Right atrium auricular region (tissue), 2 donors: Measurements from ENCODE around the gene EPHA2. TPM values are rescaled to one million over a fixed set of nuclear protein-coding genes. Genes with fewer than 3 reads are reported as not detected.

Experiments
- DNase-seq: peaks from one replicate; pipeline ENCODE4 v3.0.0-alpha.2; 2019; ENCODE audit warnings: low spot score
- H3K27ac ChIP-seq, 2 donors: fragments of 200-600 bp; sonication (generic); 1 replicate in 1 of 2; 2 replicates in 1 of 2; pipeline ENCODE4 v1.5.1; 2016 to 2019
- H3K27me3 ChIP-seq, 2 donors: fragments of 200-600 bp; sonication (generic); one replicate each; pipeline versions ENCODE4 v1.5.1 to v1.6.0; 2017 to 2019
- H3K36me3 ChIP-seq: fragments of 200-600 bp; sonication (generic); one replicate; pipeline ENCODE4 v1.5.1; 2016
- H3K4me1 ChIP-seq, 2 donors: fragments of 200-600 bp; sonication (generic); one replicate each; pipeline versions ENCODE4 v1.5.1 to v1.6.0; 2017 to 2019
- H3K4me3 ChIP-seq, 2 donors: fragments of 200-600 bp; sonication (generic); 1 replicate in 1 of 2; 2 replicates in 1 of 2; pipeline ENCODE4 v1.5.1; 2017 to 2019; ENCODE audit warnings: mild to moderate bottlenecking in 1 of 2, moderate library complexity in 1 of 2
- H3K9me3 ChIP-seq, 2 donors: fragments of 200-600 bp; sonication (generic); one replicate each; pipeline ENCODE4 v1.5.1; 2019
- total RNA-seq, 2 donors: library from RNA; depleted of rRNA; stranded (reverse); fragments of >200 nt; gene quantifications; one replicate each; pipeline ENCODE4 v1.1.0, GENCODE V29; 2016
- TF ChIP-seq, protein P1 (sequence below), 2 donors: fragments of 200-600 bp; sonication (generic); IDR thresholded peaks; one replicate each; pipeline ENCODE4 v1.5.1; 2019; ENCODE audit warnings: antibody characterized with exemption in 2 of 2

The EPHA2 gene
- total RNA-seq, 2 donors from 2014 or later: 17.5 to 43.5 TPM

DNA sequence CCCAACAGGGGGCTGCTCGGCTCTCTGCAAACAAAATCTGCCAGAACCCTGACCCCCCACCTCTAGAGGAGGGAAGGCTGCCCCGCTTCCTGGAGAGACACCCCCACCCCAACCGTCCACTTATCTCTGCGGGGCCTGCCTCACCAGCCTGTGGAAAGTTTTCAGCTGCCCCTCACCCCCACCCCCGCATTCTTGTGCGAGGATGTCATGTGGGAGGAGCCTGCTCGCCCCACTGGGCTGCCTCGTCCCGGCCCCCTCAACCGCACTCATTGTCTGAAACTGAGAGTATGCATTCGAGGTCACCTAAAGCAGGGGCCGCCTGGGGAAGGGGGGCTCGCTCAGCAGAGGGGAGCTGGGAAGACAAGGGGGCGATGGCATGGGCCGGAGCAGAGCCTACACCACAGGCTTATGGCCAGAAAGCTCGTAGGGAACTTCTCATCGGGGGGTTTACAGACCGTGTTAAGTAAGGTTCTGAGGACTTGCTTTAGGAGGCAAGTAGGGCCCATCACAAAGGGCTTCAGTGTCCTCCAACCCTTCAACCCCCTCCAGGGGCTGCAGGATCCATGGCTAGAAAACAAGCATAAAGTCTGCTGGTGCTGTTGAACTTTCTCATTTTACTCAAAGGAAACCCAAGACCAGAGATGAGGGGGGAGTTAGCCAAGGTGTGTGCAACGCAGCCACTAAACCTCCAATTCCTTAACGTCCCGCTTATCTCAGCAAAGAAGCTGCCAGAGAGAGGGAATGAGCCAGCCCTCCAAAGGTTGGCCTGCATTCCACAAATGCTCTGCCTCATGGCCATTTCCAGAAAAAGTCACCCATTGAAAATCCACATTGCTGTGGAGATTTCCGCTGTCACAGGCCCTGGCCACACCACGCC, 9.4 kb downstream of the EPHA2 start:
- peak overlapping the region; percentile 90 to 91 for H3K27ac ChIP-seq
- peaks cover 0 to 94% of the 10 kb centered on the region in 2 donors for H3K4me1 ChIP-seq
- peak; percentile 89 for DNase-seq
- H3K4me3 ChIP-seq: peak overlapping the region; percentile 16 to 33
- H3K9me3 ChIP-seq: no peaks in the 10 kb centered on the region
- TF ChIP-seq, protein P1, sequence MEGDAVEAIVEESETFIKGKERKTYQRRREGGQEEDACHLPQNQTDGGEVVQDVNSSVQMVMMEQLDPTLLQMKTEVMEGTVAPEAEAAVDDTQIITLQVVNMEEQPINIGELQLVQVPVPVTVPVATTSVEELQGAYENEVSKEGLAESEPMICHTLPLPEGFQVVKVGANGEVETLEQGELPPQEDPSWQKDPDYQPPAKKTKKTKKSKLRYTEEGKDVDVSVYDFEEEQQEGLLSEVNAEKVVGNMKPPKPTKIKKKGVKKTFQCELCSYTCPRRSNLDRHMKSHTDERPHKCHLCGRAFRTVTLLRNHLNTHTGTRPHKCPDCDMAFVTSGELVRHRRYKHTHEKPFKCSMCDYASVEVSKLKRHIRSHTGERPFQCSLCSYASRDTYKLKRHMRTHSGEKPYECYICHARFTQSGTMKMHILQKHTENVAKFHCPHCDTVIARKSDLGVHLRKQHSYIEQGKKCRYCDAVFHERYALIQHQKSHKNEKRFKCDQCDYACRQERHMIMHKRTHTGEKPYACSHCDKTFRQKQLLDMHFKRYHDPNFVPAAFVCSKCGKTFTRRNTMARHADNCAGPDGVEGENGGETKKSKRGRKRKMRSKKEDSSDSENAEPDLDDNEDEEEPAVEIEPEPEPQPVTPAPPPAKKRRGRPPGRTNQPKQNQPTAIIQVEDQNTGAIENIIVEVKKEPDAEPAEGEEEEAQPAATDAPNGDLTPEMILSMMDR (IDR thresholded peaks at IDR 0.05): no peak
- H3K27me3 ChIP-seq: no peaks in the 10 kb centered on the region
- peaks cover 35% of the 10 kb centered on the region for H3K36me3 ChIP-seq

DNA sequence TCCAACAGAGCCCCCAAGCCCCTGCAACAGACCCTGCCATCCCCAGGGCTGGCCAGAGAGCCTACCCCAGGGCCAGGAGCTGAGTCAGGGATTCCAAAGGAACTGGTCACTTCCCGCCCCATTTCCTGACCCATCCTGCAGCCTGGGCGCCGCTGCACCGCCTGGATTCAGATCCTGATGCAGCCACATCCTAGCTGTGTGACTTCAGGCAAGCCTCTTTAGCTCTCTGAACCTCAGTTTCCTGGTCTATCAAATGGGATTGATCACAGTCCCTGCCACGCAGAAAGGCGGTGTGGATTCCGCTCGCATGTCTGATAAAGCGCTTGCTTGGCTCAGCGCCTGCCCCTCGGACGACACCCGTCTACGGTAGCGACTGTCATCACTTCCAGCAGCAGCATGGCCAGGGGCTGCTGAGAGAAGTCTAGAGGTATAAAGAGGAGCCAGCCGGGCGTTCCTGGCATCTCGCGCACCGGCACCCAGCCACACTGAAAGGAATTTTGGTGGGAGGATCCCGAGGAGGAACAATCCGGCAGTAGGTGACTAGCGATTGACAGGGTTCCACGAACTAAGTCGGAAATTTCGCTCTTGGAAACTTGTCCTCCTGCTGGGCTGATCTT, 10.1 kb downstream of the EPHA2 start:
- peaks cover 0 to 94% of the 10 kb centered on the region in 2 donors for H3K4me1 ChIP-seq
- peak overlapping the region; percentile 16 to 33 for H3K4me3 ChIP-seq

DNA sequence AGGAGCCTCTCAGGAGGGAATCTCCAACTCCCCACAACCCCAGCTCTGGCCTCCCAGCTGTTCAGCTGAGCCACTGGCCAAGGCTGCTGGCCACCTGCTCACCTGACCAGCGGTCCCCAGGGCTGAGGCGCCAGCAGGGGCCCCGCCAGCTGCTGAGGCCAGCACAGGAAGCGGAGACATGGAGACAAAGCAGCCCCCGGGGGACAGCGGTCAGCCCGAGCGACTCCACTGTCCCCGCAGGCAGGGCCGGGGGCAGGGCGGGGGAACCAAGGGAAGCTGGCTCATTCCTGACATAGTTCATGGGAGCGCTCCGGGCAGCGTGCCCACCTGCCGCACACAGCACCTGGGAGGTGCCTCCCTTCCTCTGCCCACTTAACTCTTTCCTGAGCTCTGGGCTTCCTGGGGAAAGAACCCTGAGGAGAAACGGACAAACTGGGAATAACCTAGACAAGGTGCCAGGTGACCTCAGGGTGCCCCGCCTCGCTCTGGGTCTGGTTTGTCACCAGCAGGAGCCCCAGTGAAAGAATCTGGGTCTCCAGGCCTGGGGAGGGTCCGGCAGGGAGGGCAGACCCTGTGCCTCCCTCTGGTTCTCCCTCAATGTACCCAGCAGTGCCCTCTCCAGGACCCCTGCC, 10.7 kb downstream of the EPHA2 start:
- H3K4me1 ChIP-seq: peaks cover 0 to 94% of the 10 kb centered on the region in 2 donors
- DNase-seq: peak; percentile 76

More for the DNA sequence above, 10.1 kb downstream of the EPHA2 start:
- Histone ChIP-seq H3K36me3 (peaks cover 31% of the 10 kb centered on the region), H3K9me3 (no peaks in the 10 kb centered on the region), H3K27ac (peak overlapping the region; percentile 90 to 91), H3K27me3 (no peaks in the 10 kb centered on the region)
- TF ChIP-seq, protein P1 (IDR thresholded peaks at IDR 0.05): no peak
- DNase-seq: peak; percentile 91

DNA sequence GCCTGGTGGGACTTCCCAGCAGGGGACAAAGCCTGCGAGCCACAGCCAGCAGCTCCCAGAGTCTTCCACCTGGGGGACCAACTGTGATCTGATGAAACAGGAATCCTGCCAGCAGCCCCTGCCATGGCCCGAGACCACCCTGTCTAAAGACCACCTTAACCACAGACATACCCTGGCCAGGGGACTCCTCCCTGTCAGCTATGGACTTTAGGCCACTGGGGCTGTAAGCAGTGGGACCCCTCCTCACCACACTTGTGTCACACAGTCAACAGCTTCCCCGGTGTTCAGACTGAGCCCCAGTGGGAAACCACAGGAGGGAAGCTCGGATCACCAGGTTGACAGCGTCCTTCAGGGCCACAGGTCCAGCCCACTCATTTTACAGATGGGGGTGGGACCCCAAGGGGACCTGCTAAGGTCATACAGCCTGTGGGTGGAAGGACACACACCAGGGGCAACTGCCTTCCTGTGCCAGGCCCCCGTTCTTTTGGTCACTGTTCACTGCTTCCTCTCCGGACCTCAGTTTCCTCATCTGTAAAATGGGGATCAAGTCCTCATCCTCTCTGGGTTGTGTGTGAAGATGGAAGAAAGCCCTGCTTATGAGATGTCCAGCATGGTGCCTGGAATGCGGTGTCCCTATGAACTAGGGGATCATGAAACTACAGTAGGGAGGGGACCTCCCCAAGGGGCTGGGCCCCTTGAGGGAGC, 11.4 kb downstream of the EPHA2 start:
- Histone ChIP-seq H3K4me3 (peak overlapping the region in 1 of 2 donors; percentile 33), H3K27me3 (no peaks in the 10 kb centered on the region), H3K27ac (peak overlapping the region; percentile 90 to 91), H3K36me3 (peaks cover 21% of the 10 kb centered on the region), H3K9me3 (no peaks in the 10 kb centered on the region), H3K4me1 (peaks cover 0 to 98% of the 10 kb centered on the region in 2 donors)
- DNase-seq: no peak
- TF ChIP-seq, protein P1 (IDR thresholded peaks at IDR 0.05): no peak

More for the DNA sequence above, 10.7 kb downstream of the EPHA2 start:
- Histone ChIP-seq H3K27ac (peak overlapping the region; percentile 90 to 91), H3K4me3 (peak overlapping the region; percentile 16 to 33), H3K27me3 (no peaks in the 10 kb centered on the region), H3K36me3 (peaks cover 25% of the 10 kb centered on the region), H3K9me3 (no peaks in the 10 kb centered on the region)
- TF ChIP-seq, protein P1 (IDR thresholded peaks at IDR 0.05): no peak

DNA sequence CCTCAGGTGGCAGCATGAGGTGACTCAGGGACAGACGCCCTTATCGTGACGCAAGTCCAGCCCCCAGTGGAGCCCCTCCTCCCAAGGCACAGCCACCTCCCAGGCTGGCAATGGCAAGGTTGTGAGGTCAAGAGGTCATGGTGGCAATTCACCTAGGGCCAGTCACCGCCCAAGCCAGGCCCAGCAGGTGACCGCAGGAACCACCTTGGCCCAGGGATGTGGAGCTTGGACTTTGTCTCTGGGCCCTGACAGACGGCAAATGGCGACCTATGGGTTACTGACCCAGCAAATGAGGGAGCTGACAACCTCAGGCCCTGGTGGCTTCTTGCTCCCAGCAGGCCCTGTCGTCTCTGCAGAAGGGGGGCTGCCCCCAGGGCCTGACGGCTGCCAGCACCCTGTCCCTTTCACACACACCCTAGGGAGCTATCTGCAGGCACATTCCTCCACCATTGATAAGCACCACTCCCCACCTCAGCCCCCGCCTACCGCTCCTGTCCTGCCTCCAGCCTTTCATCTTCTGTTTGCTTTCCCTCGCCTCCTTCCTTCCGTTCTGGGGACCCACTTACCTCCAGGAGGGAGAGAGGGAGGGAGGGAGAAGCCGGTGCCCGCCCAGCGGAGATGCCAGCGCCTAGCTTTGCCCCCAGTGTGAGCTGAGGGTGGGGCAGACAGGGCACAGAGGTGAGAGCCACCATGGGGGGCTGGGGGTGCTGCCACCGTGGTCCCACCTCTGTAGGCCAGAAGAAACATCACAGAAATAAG, 12.1 kb downstream of the EPHA2 start:
- Histone ChIP-seq H3K27ac (peak overlapping the region; percentile 90 to 91), H3K4me3 (no peak overlapping the region), H3K36me3 (peaks cover 17% of the 10 kb centered on the region), H3K4me1 (peaks cover 0 to 100% of the 10 kb centered on the region in 2 donors), H3K27me3 (no peaks in the 10 kb centered on the region), H3K9me3 (no peaks in the 10 kb centered on the region)
- TF ChIP-seq, protein P1 (IDR thresholded peaks at IDR 0.05): no peak
- DNase-seq: no peak
